ENCODE measurements around the gene CISD2.
A peak's percentile ranks its signal among the peaks of the same experiment; 100 is the strongest.
"Not testable (repeated sequence)": the region's sequence is repeated elsewhere in the genome, so short reads cannot be mapped to it uniquely, and the experiment has no call there.

Gene CISD2, protein sequence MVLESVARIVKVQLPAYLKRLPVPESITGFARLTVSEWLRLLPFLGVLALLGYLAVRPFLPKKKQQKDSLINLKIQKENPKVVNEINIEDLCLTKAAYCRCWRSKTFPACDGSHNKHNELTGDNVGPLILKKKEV

DNA sequence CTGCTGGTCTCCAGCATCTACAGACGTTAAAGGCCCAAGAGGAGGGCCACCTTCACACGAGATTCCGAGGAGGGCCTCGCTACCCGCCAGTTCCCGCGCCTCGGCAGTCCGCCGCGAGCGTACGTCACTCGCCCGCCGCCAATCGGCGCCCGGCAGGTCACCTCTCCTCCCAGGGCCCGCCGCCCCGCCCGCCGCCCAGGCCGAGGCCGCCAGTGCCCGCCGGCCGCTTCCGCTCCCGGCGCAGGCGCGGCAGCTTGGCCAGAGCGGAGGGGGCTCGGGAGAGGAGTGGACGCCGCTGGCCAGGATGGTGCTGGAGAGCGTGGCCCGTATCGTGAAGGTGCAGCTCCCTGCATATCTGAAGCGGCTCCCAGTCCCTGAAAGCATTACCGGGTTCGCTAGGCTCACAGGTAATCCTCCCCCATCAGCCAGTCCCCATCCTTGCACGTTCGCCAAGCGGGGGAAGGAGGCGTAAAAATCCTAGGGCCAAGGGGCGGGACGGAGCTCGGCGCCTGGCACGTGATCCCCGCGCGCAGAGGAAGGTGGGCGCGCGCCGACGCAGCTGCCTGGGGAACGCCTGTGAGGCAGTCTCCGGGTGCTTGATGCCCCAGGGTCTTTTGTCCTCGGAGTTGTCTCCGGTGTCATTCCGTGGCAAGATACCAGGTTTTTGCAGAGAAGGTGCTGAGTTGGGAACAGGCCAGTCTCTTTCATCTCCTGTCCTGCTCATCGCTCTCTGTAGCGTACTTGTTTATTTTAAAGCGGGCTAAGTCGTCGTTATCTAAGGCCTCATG is at the start of gene CISD2:
Gene CISD2, plus strand, starts transcription at position 212 of the 788 bp plus-strand sequence. Its CDS starts 93 bp downstream, at position 305.
- peak; percentile 93 for DNase-seq

DNA sequence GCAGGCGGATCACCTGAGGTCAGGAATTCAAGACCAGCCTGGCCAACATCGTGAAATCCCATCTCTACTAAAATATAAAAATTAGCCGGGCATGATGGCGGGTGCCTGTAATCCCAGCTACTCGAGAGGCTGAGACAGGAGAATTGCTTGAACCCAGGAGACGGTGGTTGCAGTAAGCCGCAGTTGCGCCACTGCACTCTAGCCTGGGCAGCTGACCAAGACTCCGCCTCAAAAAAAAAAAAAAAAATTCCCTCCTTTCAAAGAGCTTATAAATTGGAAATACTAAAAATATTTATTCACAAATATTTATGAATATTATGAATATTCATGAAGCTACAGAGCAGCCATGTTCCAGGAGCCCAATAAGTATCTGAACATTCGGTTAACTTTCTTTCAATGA is 49.7 kb upstream of the CISD2 start:
- DNase-seq, result not testable (repeated sequence)

DNA sequence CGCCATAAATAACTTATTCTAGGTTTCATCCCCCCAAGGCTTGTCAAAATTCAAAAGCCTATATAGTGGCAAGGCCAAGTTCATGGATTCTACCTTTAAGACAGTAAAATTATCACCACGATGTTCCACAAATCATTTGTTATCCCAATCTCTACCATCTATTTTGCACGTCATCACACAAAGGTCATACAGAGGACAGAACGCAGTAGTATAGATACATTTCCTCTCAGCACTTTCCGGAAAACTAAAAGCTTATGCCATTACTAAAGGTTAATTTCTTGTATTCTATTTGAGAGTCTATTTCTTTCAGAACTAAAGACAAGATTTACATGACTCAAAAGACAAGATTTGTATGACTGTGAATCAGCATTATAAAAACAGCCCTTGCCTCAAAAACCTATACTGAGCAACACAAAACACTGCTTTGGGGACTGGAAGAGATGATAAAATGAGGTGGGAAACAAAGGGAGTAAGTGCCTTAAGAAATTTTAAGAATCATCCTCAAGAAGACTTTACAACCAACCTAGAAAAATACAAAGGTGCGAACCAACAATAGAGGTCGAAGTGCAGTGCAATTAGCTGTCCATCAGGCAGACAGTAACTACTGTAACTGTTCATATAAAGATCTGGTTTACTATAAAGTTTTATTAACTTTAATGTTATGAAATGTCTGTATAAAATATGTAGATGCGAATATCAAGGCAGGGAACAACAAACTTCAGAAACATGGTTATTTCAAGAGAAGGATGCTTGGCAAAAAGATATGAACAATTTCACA is 49.0 kb upstream of the CISD2 start:
- DNase-seq, result no peak

DNA sequence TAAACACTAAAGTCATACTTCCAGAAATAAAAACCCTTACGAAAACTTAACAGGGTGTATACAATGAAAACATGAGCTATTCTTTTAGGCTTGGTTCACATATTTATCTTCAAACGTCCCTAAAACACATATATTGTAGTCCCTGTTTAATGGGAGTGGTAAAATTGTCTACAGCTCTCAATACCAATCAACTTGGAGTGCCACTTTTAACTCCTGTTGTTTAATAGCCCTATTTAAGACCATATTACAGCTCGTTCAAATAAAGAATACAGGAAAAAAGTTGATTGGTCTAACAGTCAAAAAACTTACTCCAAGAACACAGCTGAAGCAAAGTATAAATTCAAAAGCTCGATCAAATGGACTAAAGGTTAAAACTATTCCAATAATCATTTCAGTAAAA is 45.3 kb upstream of the CISD2 start:
- DNase-seq, result no peak

DNA sequence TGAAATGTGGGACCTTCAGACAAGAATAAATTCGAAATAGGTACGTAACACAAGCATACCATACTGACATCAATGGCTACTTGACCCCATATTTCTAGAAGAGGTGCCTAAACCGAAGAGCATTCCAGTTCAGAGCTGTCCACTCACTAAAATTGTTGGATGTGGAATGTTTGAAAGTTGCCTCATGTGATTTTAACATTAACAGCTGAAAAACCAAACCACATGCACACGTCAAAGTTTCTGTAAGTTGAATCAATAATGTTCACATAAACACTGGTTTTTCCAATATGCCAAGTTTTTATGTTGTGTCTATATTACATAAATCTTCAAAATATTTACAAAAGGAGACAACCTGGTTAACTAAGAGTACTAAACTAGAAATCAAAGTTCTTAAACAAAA is 44.9 kb upstream of the CISD2 start:
- no peak for DNase-seq

DNA sequence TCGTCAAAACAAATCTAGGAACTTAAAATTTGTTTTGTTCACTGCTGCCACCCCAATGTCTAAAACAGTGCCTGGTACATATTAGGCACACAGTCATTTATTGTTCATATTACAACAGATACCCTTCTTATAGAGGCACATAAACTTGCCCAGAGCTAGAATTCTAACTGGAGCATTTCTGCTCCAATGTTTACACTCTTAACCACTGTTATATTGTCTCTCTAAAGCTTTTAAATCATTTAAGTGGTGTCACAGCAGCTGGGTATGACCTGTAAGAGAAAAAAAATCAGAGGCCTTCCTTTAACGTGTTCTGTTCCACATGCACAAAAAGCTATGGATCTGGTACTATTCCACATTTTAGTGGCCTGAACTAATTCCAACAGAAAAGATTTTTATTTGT is 44.4 kb upstream of the CISD2 start:
- no peak for DNase-seq

DNA sequence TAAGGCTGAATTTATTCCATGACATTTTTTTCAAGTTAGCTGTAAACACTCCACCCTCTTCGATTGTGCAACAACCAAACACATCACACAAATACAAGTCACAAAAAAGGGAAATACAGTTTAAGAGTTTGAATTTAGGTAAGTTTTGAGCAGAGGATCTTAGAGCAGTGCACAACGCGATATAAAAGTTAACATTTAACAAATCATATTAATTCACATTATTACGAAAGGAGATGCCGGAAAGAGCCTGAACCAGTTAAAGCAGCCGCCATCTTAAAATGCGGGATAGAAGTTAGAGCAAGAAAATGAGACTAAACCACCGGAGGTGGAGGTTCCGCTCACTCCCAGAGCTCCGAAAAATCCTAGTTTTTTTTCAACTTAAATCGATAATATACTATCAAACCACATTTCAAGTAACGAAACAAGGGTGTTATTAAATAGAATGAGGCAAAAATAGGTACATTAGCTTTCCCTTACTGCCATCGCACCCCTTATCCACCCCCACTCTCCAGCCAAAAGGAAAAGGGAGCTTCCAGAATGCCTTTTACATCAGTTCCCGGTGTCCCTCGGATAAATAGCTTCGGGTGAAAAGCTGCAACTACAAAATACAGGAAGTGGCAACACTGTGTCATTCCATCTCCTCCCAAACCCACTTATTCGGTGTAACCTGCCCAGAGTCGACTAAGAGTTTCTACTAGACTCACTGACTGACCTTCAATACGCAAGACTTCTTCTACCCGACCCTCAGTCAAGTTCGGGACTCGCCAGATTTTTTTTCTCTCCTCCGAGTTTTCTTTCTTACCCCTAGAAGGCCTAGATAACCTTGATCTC is 43.3 kb upstream of the CISD2 start:
- peak; percentile 37 for DNase-seq

DNA sequence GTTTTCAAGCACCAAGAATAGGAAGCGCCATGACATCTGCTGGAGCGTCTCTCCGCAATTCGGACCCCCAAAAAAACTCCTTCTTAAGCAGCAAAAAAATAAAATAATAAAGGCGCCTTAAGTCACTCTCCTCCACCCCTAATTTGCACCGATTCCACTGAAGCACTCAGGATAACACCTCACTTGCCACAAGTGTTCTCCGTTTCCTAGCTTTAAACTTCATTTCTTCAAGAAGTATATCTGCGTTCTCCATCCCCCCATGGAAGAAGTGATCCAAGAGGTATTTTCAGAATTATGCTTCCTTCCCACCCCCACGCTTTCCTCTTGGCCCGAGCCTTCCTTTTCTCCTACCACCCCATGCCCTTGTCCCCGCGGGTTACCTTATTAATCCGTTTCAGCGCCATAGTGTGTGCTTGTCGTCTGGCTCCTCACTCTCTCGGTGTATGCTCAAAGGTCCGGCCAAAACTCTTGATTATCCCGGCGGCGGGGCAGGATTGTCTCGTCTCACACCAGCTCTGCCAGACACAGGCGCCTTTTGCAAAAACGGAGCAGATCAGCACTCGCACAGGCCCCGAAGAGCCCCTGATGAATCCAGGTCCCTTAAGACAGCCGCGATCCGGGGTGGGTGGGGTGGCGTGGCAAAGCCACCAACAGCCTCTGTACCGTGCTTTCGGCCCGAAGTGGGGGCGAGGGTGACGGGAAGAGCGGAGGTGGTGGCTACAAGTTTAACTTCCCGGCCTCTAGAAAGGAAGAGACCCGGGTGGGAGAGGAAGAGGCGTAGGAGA is 42.5 kb upstream of the CISD2 start:
- DNase-seq, result no peak

DNA sequence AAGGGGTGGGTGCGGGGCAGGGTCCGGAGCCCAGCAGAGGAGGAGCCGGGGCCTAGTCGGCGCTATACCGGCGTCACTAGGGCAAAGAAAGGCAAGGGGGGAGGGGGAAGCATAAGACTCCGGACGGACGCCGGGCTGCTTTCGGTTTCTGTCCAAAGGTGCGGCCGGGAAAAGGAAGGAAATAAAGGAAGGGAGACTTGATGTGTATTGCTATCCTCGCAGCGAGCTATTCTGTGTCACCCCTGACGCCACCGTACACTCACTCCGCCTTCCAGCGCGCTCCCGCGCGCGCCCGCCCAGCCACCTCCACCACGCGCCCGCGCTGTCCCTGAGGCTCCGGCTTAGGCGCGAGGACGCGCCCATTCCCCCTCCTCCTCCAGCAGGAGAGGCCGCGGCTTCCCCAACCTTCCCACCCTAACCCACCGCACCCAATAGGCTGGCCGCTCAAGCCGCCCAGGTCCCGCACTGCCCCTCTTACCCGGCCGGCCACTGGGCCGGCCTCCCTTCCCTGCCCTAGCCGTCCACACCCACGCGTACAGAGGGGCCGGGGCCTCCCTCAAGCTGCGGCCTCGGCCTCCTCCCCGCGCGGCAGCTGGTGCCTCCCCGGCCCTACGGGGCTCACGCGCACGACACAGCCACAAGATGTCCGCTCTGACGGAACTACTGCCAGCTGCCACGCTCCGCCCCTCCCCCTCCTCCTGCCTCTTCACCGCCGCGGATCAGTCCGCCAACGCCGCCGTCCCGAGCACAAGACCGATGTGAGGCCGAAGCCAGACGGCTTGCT is 41.7 kb upstream of the CISD2 start, which contains the start of gene UBE2D3:
Gene UBE2D3, minus strand, starts transcription at position 662 of the 784 bp plus-strand sequence. CDS start 1,043 bp downstream, outside the sequence.
- peak; percentile 91 for DNase-seq

DNA sequence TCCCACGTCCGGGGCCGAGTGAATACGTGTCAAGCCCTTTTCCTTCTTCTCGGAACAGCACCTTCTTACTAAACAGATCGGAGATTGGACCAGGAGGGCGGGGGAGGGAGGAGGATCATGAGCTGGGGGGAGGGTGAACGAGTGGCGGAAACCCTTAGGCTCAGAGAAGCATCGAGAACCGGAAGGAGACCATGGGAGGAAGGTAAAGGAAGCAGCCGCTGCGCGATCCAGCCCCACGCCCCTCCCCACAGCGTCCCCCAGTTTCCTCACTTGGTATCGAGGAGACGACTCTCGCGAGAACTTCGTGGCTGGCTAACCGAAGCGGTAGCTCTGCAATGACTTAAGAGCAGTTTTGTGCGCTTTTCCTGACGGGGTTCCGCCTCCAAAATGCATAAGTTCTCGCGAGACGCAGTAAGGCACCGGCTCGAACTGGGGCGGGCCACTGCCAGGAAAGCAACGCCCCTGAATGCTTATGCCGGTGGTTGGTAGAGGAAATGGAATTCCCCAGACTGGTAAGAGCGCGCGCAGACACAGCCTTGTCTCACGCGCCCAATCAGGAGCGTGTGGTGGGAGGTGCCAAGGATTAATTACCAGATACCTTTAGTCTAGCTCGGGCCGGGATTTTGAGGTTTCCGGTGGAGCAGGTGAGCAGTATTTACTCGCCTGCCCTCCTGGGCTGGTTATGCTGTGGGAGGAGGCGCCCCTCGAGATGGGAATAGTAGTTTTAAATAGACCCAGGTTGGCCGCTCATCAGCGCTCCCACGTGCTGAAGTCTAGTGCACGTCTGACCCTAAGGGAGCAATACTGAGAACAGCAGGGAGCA is 40.9 kb upstream of the CISD2 start:
- DNase-seq, result peak; percentile 99

DNA sequence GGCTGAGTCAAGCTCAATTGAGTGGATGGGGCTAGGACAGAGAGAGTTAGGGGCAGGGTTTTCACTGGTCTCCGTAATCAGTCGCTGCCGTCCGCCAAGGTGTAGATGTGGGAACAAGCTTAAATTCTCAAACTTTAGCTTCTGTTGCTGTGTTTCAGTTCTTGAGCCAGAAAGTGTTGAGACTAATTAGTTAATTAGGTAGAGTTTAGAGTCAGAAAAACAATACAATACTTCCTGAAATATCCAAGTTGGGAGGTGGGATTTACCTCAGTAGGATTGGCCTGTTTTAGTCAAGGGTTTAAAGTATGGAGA is 40.3 kb upstream of the CISD2 start:
- no peak for DNase-seq

DNA sequence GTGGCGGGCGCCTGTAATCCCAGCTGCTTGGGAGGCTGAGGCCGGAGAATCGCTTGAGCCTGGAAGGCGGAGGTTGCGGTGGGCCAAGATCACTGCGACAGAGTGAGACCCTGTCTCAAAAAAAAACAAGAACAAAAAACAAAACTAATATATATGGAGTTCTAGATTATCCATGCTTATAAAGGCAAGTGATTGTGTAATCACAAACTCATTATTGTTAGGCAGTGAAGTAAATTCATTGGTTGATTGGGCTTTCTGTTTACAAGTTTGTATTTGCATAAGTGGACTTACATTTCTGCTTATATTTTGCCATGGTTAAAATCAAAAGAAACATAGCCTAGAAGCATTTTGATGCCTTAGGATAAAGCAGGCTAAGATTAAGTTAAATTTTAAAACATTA is 39.0 kb upstream of the CISD2 start:
- no peak for DNase-seq

DNA sequence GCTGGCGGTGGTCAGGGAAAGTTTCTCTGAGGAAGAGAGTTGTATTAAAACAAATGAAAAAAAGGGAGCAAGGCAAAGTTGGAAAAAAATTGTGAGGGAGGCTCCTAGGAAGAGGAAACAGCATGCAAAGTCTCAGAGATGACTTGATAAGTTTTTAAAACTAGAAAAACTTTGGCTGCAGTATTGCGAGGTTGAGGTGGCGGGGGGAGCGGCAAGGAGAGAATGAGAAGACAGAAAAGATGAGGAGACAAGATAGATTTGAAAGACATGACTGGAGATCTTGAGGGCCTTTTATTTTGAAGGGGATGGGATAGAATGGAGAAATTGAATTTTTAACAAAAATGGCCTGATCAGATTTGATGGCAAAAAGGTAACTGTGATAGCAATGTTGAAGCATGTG is 36.7 kb upstream of the CISD2 start:
- no peak for DNase-seq

DNA sequence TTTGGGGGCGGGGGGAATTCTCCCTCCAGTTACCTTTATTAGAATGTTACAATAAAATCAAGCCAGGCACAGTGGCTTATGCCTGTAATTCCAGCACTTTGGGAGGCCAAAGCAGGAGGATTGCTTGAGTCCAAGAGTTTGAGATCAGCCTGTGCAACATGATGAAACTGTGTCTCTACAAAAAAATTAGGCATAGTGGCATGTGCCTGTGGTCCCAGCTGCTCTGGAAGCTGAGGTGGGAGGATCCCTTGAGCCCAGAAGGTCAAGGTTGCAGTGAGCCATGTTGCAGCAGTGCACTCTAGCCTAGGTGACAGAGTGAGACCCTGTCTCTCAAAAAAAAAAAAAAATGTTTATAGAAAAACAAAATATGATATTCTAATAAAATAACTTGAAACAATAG is 36.1 kb upstream of the CISD2 start:
- no peak for DNase-seq

DNA sequence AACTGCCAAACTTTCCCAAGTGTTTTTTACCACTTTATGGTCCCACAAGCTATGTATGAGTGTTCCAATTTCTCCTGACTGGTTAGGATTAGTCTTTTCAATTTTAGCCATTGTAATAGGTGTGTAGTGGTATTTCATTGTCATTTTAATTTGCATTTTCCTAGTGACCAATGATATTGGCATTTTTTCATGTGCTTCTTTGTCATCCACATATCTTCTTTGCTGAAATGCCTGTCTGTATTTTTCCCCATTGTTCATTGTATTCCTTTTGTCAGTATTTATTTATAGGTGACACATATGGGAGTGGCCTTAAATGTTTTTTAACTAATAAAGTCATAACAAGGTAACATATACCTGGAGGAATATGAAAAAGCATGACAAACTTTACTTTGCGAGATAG is 32.2 kb upstream of the CISD2 start:
- no peak for DNase-seq

DNA sequence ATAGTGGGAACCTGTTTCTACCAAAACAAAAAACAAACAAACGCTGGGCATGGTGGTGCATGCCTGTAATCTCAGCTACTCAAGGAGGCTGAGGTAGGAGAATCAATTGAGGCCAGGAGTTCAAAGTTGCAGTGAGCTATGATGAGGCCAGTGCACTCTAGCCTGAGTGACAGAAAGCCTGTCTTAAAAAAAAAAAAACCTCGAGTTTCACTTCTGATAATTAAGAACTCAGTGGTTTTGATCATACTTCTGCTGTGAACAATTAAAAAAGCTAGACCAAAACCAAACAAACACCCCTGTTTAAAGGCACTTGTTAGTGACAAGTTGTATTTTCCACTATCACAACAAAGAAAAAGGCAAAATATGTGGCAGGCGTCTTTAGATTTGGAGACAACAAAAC is 26.4 kb upstream of the CISD2 start:
- DNase-seq, result no peak

DNA sequence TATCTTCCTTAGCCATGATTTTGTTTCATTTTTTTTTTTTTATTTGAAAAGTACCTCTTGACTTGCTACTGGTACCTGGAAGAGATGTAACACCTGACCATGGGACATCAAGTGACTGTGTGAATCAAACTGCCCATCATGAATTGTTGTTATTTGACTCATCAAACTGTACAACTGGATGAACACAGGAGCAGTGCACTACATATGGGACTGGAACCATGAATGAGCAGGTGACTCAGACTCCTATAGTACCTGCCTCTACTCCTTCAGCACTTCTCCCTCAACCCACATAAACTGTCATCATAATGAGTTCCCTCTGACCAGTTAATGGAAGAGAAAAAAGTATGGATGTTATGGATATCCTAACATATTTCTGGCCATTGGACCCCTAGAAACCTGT is 25.5 kb upstream of the CISD2 start:
- no peak for DNase-seq

DNA sequence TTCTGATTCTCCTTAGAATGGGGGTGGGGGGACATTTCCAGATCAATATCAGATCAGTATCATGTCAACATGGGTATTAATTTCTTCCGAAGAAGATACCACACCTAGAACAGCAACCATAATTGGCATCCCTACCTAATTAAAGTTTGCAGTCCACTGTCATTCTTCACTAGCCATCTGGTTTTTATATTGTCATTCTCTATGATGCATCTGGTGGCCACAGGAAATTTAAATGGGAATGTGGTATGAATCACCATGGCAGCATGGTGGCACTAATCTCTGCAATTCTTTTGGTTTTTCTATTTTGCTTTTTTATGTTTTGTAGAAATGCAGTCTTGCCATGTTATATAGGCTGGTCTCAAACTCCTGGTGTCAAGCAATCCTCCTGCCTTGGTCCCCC is 24.9 kb upstream of the CISD2 start:
- no peak for DNase-seq

DNA sequence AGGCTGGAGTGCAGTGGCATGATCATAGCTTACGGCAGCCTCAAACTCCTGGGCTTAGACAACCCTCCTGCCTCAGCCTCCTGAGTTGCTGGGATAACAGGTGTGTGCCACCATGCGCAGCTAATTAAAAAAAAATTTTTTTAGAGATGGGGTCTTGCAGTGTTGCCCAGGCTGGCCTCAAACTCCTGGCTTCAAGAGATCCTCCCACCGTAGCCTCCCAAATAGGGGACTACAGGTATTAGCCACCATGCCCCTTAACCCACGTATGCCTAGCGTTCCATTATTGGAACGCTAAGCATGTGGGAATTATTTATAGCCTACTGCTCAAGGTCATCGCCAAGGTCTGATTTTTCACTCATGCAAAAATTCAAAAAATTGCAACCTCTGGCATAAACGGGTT is 21.1 kb upstream of the CISD2 start:
- no peak for DNase-seq

DNA sequence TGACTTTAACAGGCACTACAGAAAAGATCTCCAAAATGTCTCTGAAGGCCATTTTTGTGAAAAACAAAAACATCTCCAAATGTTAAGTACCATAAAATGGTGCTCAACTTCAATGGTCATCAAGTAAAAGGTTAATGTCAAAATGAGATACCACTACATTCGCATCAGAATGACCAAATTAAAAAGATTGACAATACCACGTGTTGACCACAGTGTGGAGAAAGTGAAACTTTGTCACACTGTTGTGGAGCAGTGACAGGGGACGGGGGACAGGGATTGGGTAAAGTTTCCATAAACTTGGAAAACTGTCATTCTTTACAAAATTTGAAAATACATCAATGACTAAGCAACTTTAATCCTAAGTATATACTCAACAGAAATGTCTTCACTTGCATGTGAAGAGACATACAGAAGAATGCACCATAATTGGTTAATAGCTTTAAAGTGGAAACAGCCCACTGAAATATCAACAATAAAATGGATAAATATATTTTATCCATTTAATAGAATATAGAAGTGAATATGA is 19.1 kb upstream of the CISD2 start:
- DNase-seq, result no peak
